CD14-positive monocyte (primary cell): ENCODE measurements around the gene SLC2A1. TPM values are rescaled to one million over a fixed set of nuclear protein-coding genes. Genes with fewer than 3 reads are reported as not detected.

Experiments used
- DNase-seq, 3 donors: peaks; one replicate each; pipeline ENCODE4 v3.0.0-alpha.2; 2011 to 2022
- H2AFZ ChIP-seq: 2 replicates; pipeline ENCODE4 v1.6.0; 2012; ENCODE audit warnings: mild to moderate bottlenecking, low read depth, low read length, inconsistent platforms; ENCODE audit not compliant: insufficient read depth, poor library complexity, severe bottlenecking
- H3K27ac ChIP-seq, 2 donors: 1 replicate in 1 of 2; 2 replicates in 1 of 2; pipeline ENCODE4 v1.5.1; 2012 to 2013; ENCODE audit warnings: low read length in 2 of 2, control low read depth in 1 of 2, inconsistent platforms in 1 of 2, low read depth in 1 of 2, mild to moderate bottlenecking in 1 of 2
- H3K27me3 ChIP-seq, 2 donors: one replicate each; pipeline versions ENCODE4 v1.6.0 to v1.6.1; 2011 to 2013; ENCODE audit warnings: low read length in 2 of 2; ENCODE audit not compliant: control insufficient read depth in 2 of 2, insufficient read depth in 2 of 2
- H3K36me3 ChIP-seq, 2 donors: replicated peaks in 1 of 2; 1 replicate in 1 of 2; 2 replicates in 1 of 2; pipeline versions ENCODE4 v1.5.1 to v1.6.1; 2012 to 2013; ENCODE audit warnings: low read length in 2 of 2, control low read depth in 1 of 2, inconsistent platforms in 1 of 2, mild to moderate bottlenecking in 1 of 2; ENCODE audit not compliant: insufficient read depth in 2 of 2, control insufficient read depth in 1 of 2
- H3K4me1 ChIP-seq, 2 donors: 1 replicate in 1 of 2; 2 replicates in 1 of 2; pipeline versions ENCODE4 v1.5.1 to v1.6.1; 2012 to 2013; ENCODE audit warnings: low read length in 2 of 2, control low read depth in 1 of 2, inconsistent platforms in 1 of 2, mild to moderate bottlenecking in 1 of 2, moderate library complexity in 1 of 2; ENCODE audit not compliant: insufficient read depth in 2 of 2, control insufficient read depth in 1 of 2
- H3K4me2 ChIP-seq: replicated peaks from 2 replicates; pipeline ENCODE3; 2012; ENCODE audit warnings: low read length, moderate library complexity, mild to moderate bottlenecking; ENCODE audit not compliant: poor library complexity, severe bottlenecking; ENCODE audit errors: extremely low read depth
- H3K4me3 ChIP-seq, 3 experiments: fragments of 200-600 bp in 1 of 3; sonication (generic) in 1 of 3; replicated peaks in 1 of 3; 1 replicate in 2 of 3; 2 replicates in 1 of 3; pipeline ENCODE4 v1.5.1; 2011 to 2013; ENCODE audit warnings: low read length in 3 of 3, mild to moderate bottlenecking in 3 of 3, control low read depth in 2 of 3, low read depth in 2 of 3, inconsistent platforms in 1 of 3, moderate library complexity in 1 of 3
- H3K79me2 ChIP-seq: 2 replicates; pipeline ENCODE4 v1.6.0; 2012; ENCODE audit warnings: mild to moderate bottlenecking, control low read depth, inconsistent platforms, low read length, moderate library complexity; ENCODE audit not compliant: insufficient read depth
- H3K9ac ChIP-seq: 2 replicates; pipeline ENCODE4 v1.6.0; 2017; ENCODE audit warnings: low read length, mild to moderate bottlenecking; ENCODE audit not compliant: insufficient read depth, poor library complexity, severe bottlenecking
- H3K9me3 ChIP-seq, 2 donors: replicated peaks in 1 of 2; 1 replicate in 1 of 2; 2 replicates in 1 of 2; pipeline versions ENCODE4 v1.5.1 to v1.6.1; 2012 to 2013; ENCODE audit warnings: low read length in 2 of 2, control low read depth in 1 of 2; ENCODE audit not compliant: control insufficient read depth in 1 of 2, insufficient read depth in 1 of 2
- H4K20me1 ChIP-seq: 2 replicates; pipeline ENCODE4 v1.6.0; 2012; ENCODE audit warnings: mild to moderate bottlenecking, low read length, control low read depth, moderate library complexity; ENCODE audit not compliant: insufficient read depth
- H3K27ac Mint-ChIP-seq, 7 donors: one replicate each; pipeline ENCODE4 v1.8.0; 2020; ENCODE audit warnings: mild to moderate bottlenecking in 7 of 7, mixed read lengths in 7 of 7, moderate library complexity in 6 of 7, inconsistent platforms in 2 of 7
- H3K27me3 Mint-ChIP-seq, 3 donors: one replicate each; pipeline ENCODE4 v1.8.0; 2021 to 2022; ENCODE audit warnings: low read depth in 3 of 3, mild to moderate bottlenecking in 3 of 3, mixed read lengths in 3 of 3, moderate library complexity in 3 of 3, inconsistent platforms in 1 of 3
- H3K36me3 Mint-ChIP-seq, 2 donors: one replicate each; pipeline ENCODE4 v1.8.0; 2020; ENCODE audit warnings: mixed read lengths in 2 of 2, inconsistent platforms in 1 of 2, mild to moderate bottlenecking in 1 of 2
- H3K4me1 Mint-ChIP-seq: one replicate; pipeline ENCODE4 v1.8.0; 2020; ENCODE audit warnings: mild to moderate bottlenecking, mixed read lengths
- H3K4me3 Mint-ChIP-seq, 2 donors: one replicate each; pipeline ENCODE4 v1.8.0; 2020; ENCODE audit warnings: mild to moderate bottlenecking in 2 of 2, mixed read lengths in 2 of 2, moderate library complexity in 1 of 2
- H3K9me3 Mint-ChIP-seq, 7 donors: one replicate each; pipeline ENCODE4 v1.8.0; 2020 to 2022; ENCODE audit warnings: mixed read lengths in 7 of 7, mild to moderate bottlenecking in 6 of 7, moderate library complexity in 6 of 7, inconsistent platforms in 2 of 7
- CTCF ChIP-seq: fragments of 200-600 bp; IDR thresholded peaks from one replicate; pipeline ENCODE4 v1.8.0; 2022; ENCODE audit warnings: antibody characterized with exemption, mild to moderate bottlenecking
- WGBS: methylation state at CpG from one replicate; pipeline ENCODE4 v1.1.5; 2013; ENCODE audit warnings: missing lambda C conversion rate; ENCODE audit not compliant: insufficient coverage; 5-methylcytosine and 5-hydroxymethylcytosine counted together
- intact Hi-C, 2 donors: fragments of 100-400 bp; cut with micrococcal nuclease; formaldehyde crosslinking; loops; one replicate each; pipeline versions ENCODE4 v1.15.0 to v1.15.1; 2023
- polyA plus RNA-seq, 3 donors: library from polyadenylated mRNA; depleted of rRNA in 1 of 3; unstranded in 2 of 3; stranded (reverse) in 1 of 3; fragments of 300-500 nt in 2 of 3; fragments of >200 nt in 1 of 3; fragmentation: Illumina TruSeq in 2 of 3; gene quantifications; 1 replicate in 2 of 3; 2 replicates in 1 of 3; pipeline ENCODE4 v1.2.3, GENCODE V29; 2012 to 2021

The SLC2A1 gene
- polyA plus RNA-seq, 3 donors = 0.56 to 5.0 (median 0.71) TPM

GRCh38 chr1:42978317-42979035 lies 19.8 kb upstream of the SLC2A1 start:
- no peak overlapping the region for H3K4me3 Mint-ChIP-seq
- Histone ChIP-seq H3K9ac (no peak overlapping the region), H2AFZ (no peak overlapping the region), H3K9me3 (no peaks in the 10 kb centered on the region), H3K36me3 (no peaks in the 10 kb centered on the region), H3K4me2 (no peak overlapping the region), H3K79me2 (no peaks in the 10 kb centered on the region), H3K27me3 (no peaks in the 10 kb centered on the region), H3K4me3 (no peak overlapping the region), H4K20me1 (no peaks in the 10 kb centered on the region), H3K27ac (no peak overlapping the region), H3K4me1 (peaks cover 11 to 15% of the 10 kb centered on the region in 2 donors)
- H3K27me3 Mint-ChIP-seq = peaks cover 0 to 3% (median 0%) of the 10 kb centered on the region in 3 donors
- WGBS = 96% methylated on average over 8 of the region's 14 CpGs
- peaks cover 0 to 1% (median 0%) of the 10 kb centered on the region in 7 donors for H3K9me3 Mint-ChIP-seq
- H3K27ac Mint-ChIP-seq = peak overlapping the region in 1 of 7 donors; percentile 71
- peaks cover 18% of the 10 kb centered on the region for H3K4me1 Mint-ChIP-seq
- no peaks in the 10 kb centered on the region for H3K36me3 Mint-ChIP-seq
- no peak for DNase-seq
- intact Hi-C loops = loop anchor here in 1 of 2 donors (5.0 kb wide), 1 partner anchor 36 kb away; no protein-coding TSS in a partner anchor
- TF ChIP-seq CTCF = no peak

- no CpG with 5 or more reads among the region's 1 CpG for WGBS
- TF ChIP-seq CTCF = no peak
These were observed 19.0 kb upstream of the SLC2A1 start for GRCh38 chr1:42977653-42978052.

More at GRCh38 chr1:42977653-42978052, 19.0 kb upstream of the SLC2A1 start:
- no peak overlapping the region for H3K4me3 Mint-ChIP-seq
- no peak overlapping the region for H3K4me2 ChIP-seq
- H3K4me1 Mint-ChIP-seq = peaks cover 18% of the 10 kb centered on the region
- no peak overlapping the region for H3K4me3 ChIP-seq
- H3K9me3 Mint-ChIP-seq = peaks cover 0 to 1% (median 0%) of the 10 kb centered on the region in 7 donors
- peaks cover 11 to 15% of the 10 kb centered on the region in 2 donors for H3K4me1 ChIP-seq
- H3K9ac ChIP-seq = no peak overlapping the region
- H3K27me3 Mint-ChIP-seq = peaks cover 0 to 4% (median 0%) of the 10 kb centered on the region in 3 donors
- H3K36me3 ChIP-seq = no peaks in the 10 kb centered on the region
- H3K27me3 ChIP-seq = no peaks in the 10 kb centered on the region
- no peak overlapping the region for H3K27ac ChIP-seq
- no peaks in the 10 kb centered on the region for H4K20me1 ChIP-seq
- no peak overlapping the region for H3K27ac Mint-ChIP-seq
- DNase-seq = no peak
- no peaks in the 10 kb centered on the region for H3K36me3 Mint-ChIP-seq
- no peaks in the 10 kb centered on the region for H3K9me3 ChIP-seq
- intact Hi-C loops = loop anchor here in 1 of 2 donors (5.0 kb wide), 1 partner anchor 35 kb away; no protein-coding TSS in a partner anchor
- H2AFZ ChIP-seq = no peak overlapping the region
- no peaks in the 10 kb centered on the region for H3K79me2 ChIP-seq
